Esophagus (tissue), 2 donors: ENCODE data around the gene AMZ2. TPM values are rescaled to one million over a fixed set of nuclear protein-coding genes. Genes with fewer than 3 reads are reported as not detected.

ENCODE experiments used
- H3K27ac ChIP-seq, 2 donors: one replicate each; pipeline ENCODE4 v1.5.1; 2013; ENCODE audit warnings: low read depth in 2 of 2, mild to moderate bottlenecking in 2 of 2, inconsistent platforms in 1 of 2, low read length in 1 of 2, moderate library complexity in 1 of 2
- H3K27me3 ChIP-seq, 2 donors: one replicate each; pipeline ENCODE4 v1.6.1; 2013; ENCODE audit warnings: low read length in 2 of 2, control low read depth in 1 of 2, mild to moderate bottlenecking in 1 of 2; ENCODE audit not compliant: insufficient read depth in 2 of 2, control insufficient read depth in 1 of 2
- H3K36me3 ChIP-seq, 2 donors: one replicate each; pipeline ENCODE4 v1.6.1; 2013; ENCODE audit warnings: low read length in 1 of 2; ENCODE audit not compliant: control insufficient read depth in 2 of 2, insufficient read depth in 2 of 2
- H3K4me1 ChIP-seq, 2 donors: one replicate each; pipeline ENCODE4 v1.6.1; 2013; ENCODE audit warnings: low read length in 1 of 2; ENCODE audit not compliant: control insufficient read depth in 2 of 2, insufficient read depth in 2 of 2
- H3K4me3 ChIP-seq, 2 donors: one replicate each; pipeline ENCODE4 v1.5.1; 2013; ENCODE audit warnings: low read length in 2 of 2, mild to moderate bottlenecking in 2 of 2, low read depth in 1 of 2, moderate library complexity in 1 of 2
- H3K9me3 ChIP-seq, 2 donors: one replicate each; pipeline ENCODE4 v1.6.1; 2013; ENCODE audit warnings: mild to moderate bottlenecking in 2 of 2, low read depth in 1 of 2, low read length in 1 of 2, moderate library complexity in 1 of 2; ENCODE audit not compliant: control insufficient read depth in 2 of 2, insufficient read depth in 1 of 2
- WGBS, 2 donors: extraction: QIAGEN DNeasy Blood & Tissue Kit; methylation state at CpG; one replicate each; pipeline ENCODE4 v1.1.7; 2013; 5-methylcytosine and 5-hydroxymethylcytosine counted together
- polyA plus RNA-seq, 2 donors: library from polyadenylated mRNA; stranded (reverse); fragments of 200-250 nt; gene quantifications; one replicate each; pipeline ENCODE4 v1.2.3, GENCODE V29; 2013
- donor health status: healthy with polysubstance abuse.
- donor health status: Bipolar disorder and iron deficiency.

AMZ2 gene
- polyA plus RNA-seq, 2 donors, result 32.2 to 37.7 TPM

GRCh38 chr17:68294196-68294555 is 46.3 kb downstream of the AMZ2 start:
- Histone ChIP-seq H3K27me3 (no peaks in the 10 kb centered on the region), H3K4me3 (no peak overlapping the region), H3K36me3 (no peaks in the 10 kb centered on the region), H3K4me1 (peaks cover 0 to 8% of the 10 kb centered on the region in 2 donors), H3K27ac (no peak overlapping the region), H3K9me3 (no peaks in the 10 kb centered on the region)
- 77 to 86% methylated on average over 3 of the region's 3 CpGs for WGBS, 2 donors

GRCh38 chr17:68294617-68295016 is 46.8 kb downstream of the AMZ2 start:
- Histone ChIP-seq H3K4me3 (no peak overlapping the region), H3K4me1 (peaks cover 0 to 8% of the 10 kb centered on the region in 2 donors), H3K36me3 (no peaks in the 10 kb centered on the region), H3K27ac (no peak overlapping the region), H3K27me3 (no peaks in the 10 kb centered on the region), H3K9me3 (no peaks in the 10 kb centered on the region)
- 89 to 91% methylated on average over 4 of the region's 4 CpGs for WGBS, 2 donors

- H3K4me1 ChIP-seq, result peaks cover 0 to 8% of the 10 kb centered on the region in 2 donors
- H3K9me3 ChIP-seq, result no peaks in the 10 kb centered on the region
- WGBS, 2 donors, result 79 to 86% methylated on average over 7 of the region's 7 CpGs
These were observed 47.2 kb downstream of the AMZ2 start for GRCh38 chr17:68295086-68295485.

GRCh38 chr17:68296217-68297191 is 48.7 kb downstream of the AMZ2 start:
- H3K4me1 ChIP-seq, result peaks cover 0 to 8% of the 10 kb centered on the region in 2 donors
- WGBS, 2 donors, result 61 to 66% methylated on average over 18 of the region's 18 CpGs
- no peaks in the 10 kb centered on the region for H3K9me3 ChIP-seq
- no peak overlapping the region for H3K4me3 ChIP-seq
- no peaks in the 10 kb centered on the region for H3K27me3 ChIP-seq
- H3K27ac ChIP-seq, result peak overlapping the region; percentile 54 to 75
- no peaks in the 10 kb centered on the region for H3K36me3 ChIP-seq

More at GRCh38 chr17:68295086-68295485, 47.2 kb downstream of the AMZ2 start:
- Histone ChIP-seq H3K36me3 (no peaks in the 10 kb centered on the region), H3K27ac (no peak overlapping the region), H3K4me3 (no peak overlapping the region), H3K27me3 (no peaks in the 10 kb centered on the region)

- Histone ChIP-seq H3K27me3 (no peaks in the 10 kb centered on the region), H3K27ac (peak overlapping the region; percentile 54 to 57)
These were observed 49.4 kb downstream of the AMZ2 start for GRCh38 chr17:68297195-68297594.

GRCh38 chr17:68298601-68299000 is 50.8 kb downstream of the AMZ2 start:
- H3K4me3 ChIP-seq, result no peak overlapping the region
- H3K4me1 ChIP-seq, result peaks cover 0 to 8% of the 10 kb centered on the region in 2 donors
- no peaks in the 10 kb centered on the region for H3K27me3 ChIP-seq
- H3K9me3 ChIP-seq, result no peaks in the 10 kb centered on the region
- no peaks in the 10 kb centered on the region for H3K36me3 ChIP-seq
- H3K27ac ChIP-seq, result no peak overlapping the region

More at GRCh38 chr17:68297195-68297594, 49.4 kb downstream of the AMZ2 start:
- Histone ChIP-seq H3K4me3 (no peak overlapping the region), H3K9me3 (no peaks in the 10 kb centered on the region), H3K4me1 (peaks cover 0 to 8% of the 10 kb centered on the region in 2 donors), H3K36me3 (no peaks in the 10 kb centered on the region)
- WGBS, 2 donors, result 44 to 60% methylated on average over 4 of the region's 4 CpGs

- WGBS, 2 donors, result 97 to 99% methylated on average over 3 of the region's 3 CpGs
- no peaks in the 10 kb centered on the region for H3K27me3 ChIP-seq
These were observed 52.0 kb downstream of the AMZ2 start for GRCh38 chr17:68299817-68300216.

GRCh38 chr17:68301438-68301959 is 53.7 kb downstream of the AMZ2 start:
- Histone ChIP-seq H3K27me3 (no peaks in the 10 kb centered on the region), H3K36me3 (no peaks in the 10 kb centered on the region), H3K27ac (peak overlapping the region in 1 of 2 donors; percentile 29), H3K9me3 (no peaks in the 10 kb centered on the region), H3K4me1 (peaks cover 0 to 1% of the 10 kb centered on the region in 2 donors), H3K4me3 (no peak overlapping the region)
- WGBS, 2 donors, result 67 to 74% methylated on average over 9 of the region's 9 CpGs

More at GRCh38 chr17:68299817-68300216, 52.0 kb downstream of the AMZ2 start:
- Histone ChIP-seq H3K9me3 (no peaks in the 10 kb centered on the region), H3K27ac (no peak overlapping the region), H3K36me3 (no peaks in the 10 kb centered on the region), H3K4me1 (peaks cover 0 to 8% of the 10 kb centered on the region in 2 donors), H3K4me3 (no peak overlapping the region)

- Histone ChIP-seq H3K4me3 (no peak overlapping the region), H3K27me3 (no peaks in the 10 kb centered on the region), H3K9me3 (no peaks in the 10 kb centered on the region), H3K36me3 (no peaks in the 10 kb centered on the region), H3K27ac (no peak overlapping the region), H3K4me1 (no peaks in the 10 kb centered on the region)
- WGBS, 2 donors, result 75 to 77% methylated on average over 10 of the region's 10 CpGs
These were observed 54.3 kb downstream of the AMZ2 start for GRCh38 chr17:68302066-68302564.
